Inflammatory macrophage treated with lipopolysaccharide for 4 hours (primary cell): ENCODE measurements around the gene TOPORS.
A peak's percentile ranks its signal among the peaks of the same experiment; 100 is the strongest.

Source experiments
- DNase-seq: peaks from one replicate; pipeline ENCODE4 v3.0.0-alpha.2; 2020

The TOPORS gene

GRCh38 chr9:32501868-32502267 lies 50.5 kb downstream of the TOPORS start:
- no peak for DNase-seq

GRCh38 chr9:32500768-32501167 lies 51.6 kb downstream of the TOPORS start:
- no peak for DNase-seq

DNA sequence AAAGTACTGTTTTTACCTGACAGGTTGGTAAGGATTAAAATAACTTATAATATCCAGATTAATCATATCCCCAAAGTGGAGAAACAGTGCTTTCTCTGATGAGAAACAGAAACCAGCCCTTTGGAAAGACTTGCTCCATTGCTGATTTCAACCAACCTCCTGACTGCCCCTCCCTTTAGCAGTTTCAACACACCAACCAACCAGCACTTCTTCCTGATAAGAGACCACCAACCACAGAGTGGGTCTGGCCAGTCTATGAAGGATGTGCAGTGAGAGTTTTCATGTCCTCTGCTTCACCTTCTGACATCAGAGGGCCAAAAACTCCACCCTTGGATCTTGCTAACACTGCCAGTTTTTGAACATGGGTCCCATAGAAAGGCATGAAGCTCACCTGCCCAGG lies 54.5 kb downstream of the TOPORS start:
- peak; percentile 26 for DNase-seq

- DNase-seq: no peak
These were observed 61.8 kb downstream of the TOPORS start for GRCh38 chr9:32490601-32491000.
